CD4-positive, alpha-beta T cell treated with Interleukin-10 for 1 hour (primary cell): ENCODE measurements around the gene TICAM1.
"Not testable (repeated sequence)": the region's sequence is repeated elsewhere in the genome, so short reads cannot be mapped to it uniquely, and the experiment has no call there.

Experiments
- DNase-seq: peaks from one replicate; pipeline ENCODE4 v3.0.0-alpha.2; 2020

Gene TICAM1

GRCh38 chr19:4831304-4831978, at the start of gene TICAM1:
Gene TICAM1, minus strand, starts transcription at chr19:4831712. Its CDS starts 13,335 bp downstream, at chr19:4818377.
- peak; percentile 90 for DNase-seq

GRCh38 chr19:4879041-4879440, 47.5 kb upstream of the TICAM1 start:
- DNase-seq = no peak

- DNase-seq = no peak
Observed at GRCh38 chr19:4878491-4878968, 47.0 kb upstream of the TICAM1 start.

GRCh38 chr19:4877753-4878490, 46.4 kb upstream of the TICAM1 start:
- no peak for DNase-seq

- DNase-seq = no peak
Observed at GRCh38 chr19:4873930-4874329, 42.4 kb upstream of the TICAM1 start.

GRCh38 chr19:4871711-4872110, 40.2 kb upstream of the TICAM1 start:
- DNase-seq = no peak

GRCh38 chr19:4870025-4870700, 38.7 kb upstream of the TICAM1 start:
- DNase-seq = no peak

- no peak for DNase-seq
Observed at GRCh38 chr19:4868286-4868834, 36.8 kb upstream of the TICAM1 start.

GRCh38 chr19:4867534-4868285, 36.2 kb upstream of the TICAM1 start, which contains the start of gene PLIN3:
Gene PLIN3, minus strand, starts transcription at chr19:4867667. Its CDS starts 6,273 bp downstream, at chr19:4861394.
- DNase-seq = peak; percentile 92

GRCh38 chr19:4866595-4867424, 35.3 kb upstream of the TICAM1 start:
- peak; percentile 63 for DNase-seq

- no peak for DNase-seq
Observed at GRCh38 chr19:4861147-4861546, 29.6 kb upstream of the TICAM1 start.

- no peak for DNase-seq
Observed at GRCh38 chr19:4859697-4860096, 28.2 kb upstream of the TICAM1 start.

GRCh38 chr19:4856468-4856867, 25.0 kb upstream of the TICAM1 start:
- DNase-seq = not testable (repeated sequence)

- DNase-seq = not testable (repeated sequence)
Observed at GRCh38 chr19:4853506-4853905, 22.0 kb upstream of the TICAM1 start.

GRCh38 chr19:4852484-4852883, 21.0 kb upstream of the TICAM1 start:
- no peak for DNase-seq

GRCh38 chr19:4851551-4852290, 20.2 kb upstream of the TICAM1 start:
- peak; percentile 78 for DNase-seq

- no peak for DNase-seq
Observed at GRCh38 chr19:4849019-4849418, 17.5 kb upstream of the TICAM1 start.

GRCh38 chr19:4847190-4847973, 15.9 kb upstream of the TICAM1 start:
- DNase-seq = no peak

- not testable (repeated sequence) for DNase-seq
Observed at GRCh38 chr19:4845975-4846374, 14.5 kb upstream of the TICAM1 start.
